Neural cell (in vitro differentiated cells): ENCODE results near the gene OAS3.

Experiments
- EP300 ChIP-seq: fragments of 450-650 bp; conservative IDR thresholded peaks from 2 replicates; pipeline ENCODE4 v1.6.1; 2014; ENCODE audit warnings: antibody characterized with exemption, mild to moderate bottlenecking, moderate library complexity; ENCODE audit not compliant: poor library complexity, severe bottlenecking
- EZH2 ChIP-seq: fragments of 200-600, 300-800 bp; shearing (Covaris generic), sonication (generic); IDR thresholded peaks from 2 replicates; pipeline ENCODE4 v1.6.1; 2014; ENCODE audit warnings: antibody characterized with exemption, low read length, borderline replicate concordance, mild to moderate bottlenecking; ENCODE audit not compliant: insufficient read depth, poor library complexity, severe bottlenecking
- MXI1 ChIP-seq: fragments of 450-650 bp; conservative IDR thresholded peaks from 2 replicates; pipeline ENCODE4 v1.6.1; 2014; ENCODE audit warnings: antibody characterized with exemption, mild to moderate bottlenecking; ENCODE audit not compliant: poor library complexity, severe bottlenecking
- POLR2AphosphoS5 ChIP-seq: IDR thresholded peaks from 2 replicates; pipeline ENCODE4 v1.6.1; 2012
- SMC3 ChIP-seq: fragments of 450-650 bp; conservative IDR thresholded peaks from 2 replicates; pipeline ENCODE4 v1.6.1; 2014; ENCODE audit warnings: antibody characterized with exemption, mild to moderate bottlenecking, moderate library complexity; ENCODE audit not compliant: poor library complexity
- TAF1 ChIP-seq: IDR thresholded peaks from 2 replicates; pipeline ENCODE4 v1.6.1; 2012; ENCODE audit warnings: low read depth
- TF ChIP-seq, protein P1 (sequence below): fragments of 450-650 bp; IDR thresholded peaks from 2 replicates; pipeline ENCODE4 v1.5.1; 2014; ENCODE audit warnings: antibody characterized with exemption, mild to moderate bottlenecking, moderate library complexity; ENCODE audit not compliant: poor library complexity, severe bottlenecking
- TF ChIP-seq, protein P2 (sequence below): IDR thresholded peaks from 2 replicates; pipeline ENCODE4 v1.6.1; 2012; ENCODE audit warnings: borderline replicate concordance

DNA sequence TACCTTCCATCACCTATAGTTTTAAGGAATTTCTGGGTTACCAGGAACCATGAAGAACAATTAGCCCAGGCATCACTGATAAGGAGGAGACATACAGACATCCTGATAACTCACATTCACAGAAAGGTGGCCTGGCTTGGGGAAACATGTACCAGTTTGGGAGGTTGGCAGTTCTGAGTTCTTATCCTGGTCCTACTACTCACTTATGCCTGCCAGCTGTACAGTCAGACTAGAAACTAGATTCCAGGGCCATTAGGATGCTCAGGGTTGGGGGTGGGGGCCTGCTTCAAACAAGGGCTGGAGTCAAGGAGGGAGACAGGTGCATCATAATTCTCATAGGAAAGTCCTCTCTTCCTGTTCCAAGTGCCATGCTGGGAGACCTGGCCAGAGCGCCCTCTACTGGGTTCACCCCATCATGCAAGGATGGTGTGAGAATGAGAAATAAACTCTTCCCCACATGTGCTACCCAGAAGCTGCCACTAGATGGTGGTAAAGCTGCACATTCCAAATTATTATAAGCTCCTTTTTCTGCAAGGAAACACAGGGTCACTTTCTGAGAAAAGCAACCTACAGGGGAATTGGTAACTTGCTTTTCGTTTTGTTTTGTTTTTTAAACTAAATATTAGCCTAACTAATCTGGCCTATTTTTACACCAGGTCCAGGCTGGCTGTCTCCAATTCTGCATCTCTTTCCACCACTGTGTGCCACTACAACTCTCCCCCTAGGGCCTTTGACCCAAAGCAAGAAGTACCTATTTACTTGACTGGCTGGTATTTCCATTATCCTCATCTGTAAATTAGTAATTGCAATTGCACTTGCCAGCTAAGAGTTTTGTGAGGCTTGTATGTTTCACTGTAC is 54.5 kb downstream of the OAS3 start:
- TF ChIP-seq EZH2, result no peak
- TF ChIP-seq, protein P1, sequence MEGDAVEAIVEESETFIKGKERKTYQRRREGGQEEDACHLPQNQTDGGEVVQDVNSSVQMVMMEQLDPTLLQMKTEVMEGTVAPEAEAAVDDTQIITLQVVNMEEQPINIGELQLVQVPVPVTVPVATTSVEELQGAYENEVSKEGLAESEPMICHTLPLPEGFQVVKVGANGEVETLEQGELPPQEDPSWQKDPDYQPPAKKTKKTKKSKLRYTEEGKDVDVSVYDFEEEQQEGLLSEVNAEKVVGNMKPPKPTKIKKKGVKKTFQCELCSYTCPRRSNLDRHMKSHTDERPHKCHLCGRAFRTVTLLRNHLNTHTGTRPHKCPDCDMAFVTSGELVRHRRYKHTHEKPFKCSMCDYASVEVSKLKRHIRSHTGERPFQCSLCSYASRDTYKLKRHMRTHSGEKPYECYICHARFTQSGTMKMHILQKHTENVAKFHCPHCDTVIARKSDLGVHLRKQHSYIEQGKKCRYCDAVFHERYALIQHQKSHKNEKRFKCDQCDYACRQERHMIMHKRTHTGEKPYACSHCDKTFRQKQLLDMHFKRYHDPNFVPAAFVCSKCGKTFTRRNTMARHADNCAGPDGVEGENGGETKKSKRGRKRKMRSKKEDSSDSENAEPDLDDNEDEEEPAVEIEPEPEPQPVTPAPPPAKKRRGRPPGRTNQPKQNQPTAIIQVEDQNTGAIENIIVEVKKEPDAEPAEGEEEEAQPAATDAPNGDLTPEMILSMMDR, result peak; percentile 94
- TF ChIP-seq EP300, result no peak
- TF ChIP-seq SMC3, result peak; percentile 93
- TF ChIP-seq, protein P2, sequence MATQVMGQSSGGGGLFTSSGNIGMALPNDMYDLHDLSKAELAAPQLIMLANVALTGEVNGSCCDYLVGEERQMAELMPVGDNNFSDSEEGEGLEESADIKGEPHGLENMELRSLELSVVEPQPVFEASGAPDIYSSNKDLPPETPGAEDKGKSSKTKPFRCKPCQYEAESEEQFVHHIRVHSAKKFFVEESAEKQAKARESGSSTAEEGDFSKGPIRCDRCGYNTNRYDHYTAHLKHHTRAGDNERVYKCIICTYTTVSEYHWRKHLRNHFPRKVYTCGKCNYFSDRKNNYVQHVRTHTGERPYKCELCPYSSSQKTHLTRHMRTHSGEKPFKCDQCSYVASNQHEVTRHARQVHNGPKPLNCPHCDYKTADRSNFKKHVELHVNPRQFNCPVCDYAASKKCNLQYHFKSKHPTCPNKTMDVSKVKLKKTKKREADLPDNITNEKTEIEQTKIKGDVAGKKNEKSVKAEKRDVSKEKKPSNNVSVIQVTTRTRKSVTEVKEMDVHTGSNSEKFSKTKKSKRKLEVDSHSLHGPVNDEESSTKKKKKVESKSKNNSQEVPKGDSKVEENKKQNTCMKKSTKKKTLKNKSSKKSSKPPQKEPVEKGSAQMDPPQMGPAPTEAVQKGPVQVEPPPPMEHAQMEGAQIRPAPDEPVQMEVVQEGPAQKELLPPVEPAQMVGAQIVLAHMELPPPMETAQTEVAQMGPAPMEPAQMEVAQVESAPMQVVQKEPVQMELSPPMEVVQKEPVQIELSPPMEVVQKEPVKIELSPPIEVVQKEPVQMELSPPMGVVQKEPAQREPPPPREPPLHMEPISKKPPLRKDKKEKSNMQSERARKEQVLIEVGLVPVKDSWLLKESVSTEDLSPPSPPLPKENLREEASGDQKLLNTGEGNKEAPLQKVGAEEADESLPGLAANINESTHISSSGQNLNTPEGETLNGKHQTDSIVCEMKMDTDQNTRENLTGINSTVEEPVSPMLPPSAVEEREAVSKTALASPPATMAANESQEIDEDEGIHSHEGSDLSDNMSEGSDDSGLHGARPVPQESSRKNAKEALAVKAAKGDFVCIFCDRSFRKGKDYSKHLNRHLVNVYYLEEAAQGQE, result no peak
- TF ChIP-seq TAF1, result no peak
- no peak for TF ChIP-seq POLR2AphosphoS5
- TF ChIP-seq MXI1, result no peak
